GM11168 (cell line): ENCODE measurements around the gene SMARCA1.

Source experiments
- in situ Hi-C: fragments of 300-500 bp; cut with MboI; formaldehyde crosslinking; loops from one replicate; pipeline ENCODE4 v1.12.0; 2022; ENCODE audit warnings: low sequenced_read_pairs; ENCODE audit not compliant: unreplicated experiment

The SMARCA1 gene

GRCh38 chrX:129480889-129481288, 42.4 kb downstream of the SMARCA1 start:
- in situ Hi-C loops: no loop called here

GRCh38 chrX:129478516-129478915, 44.8 kb downstream of the SMARCA1 start:
- in situ Hi-C loops: no loop called here

- in situ Hi-C loops: no loop called here
Measured at GRCh38 chrX:129472116-129472515, 51.2 kb downstream of the SMARCA1 start.

GRCh38 chrX:129462707-129463106, 60.6 kb downstream of the SMARCA1 start:
- in situ Hi-C loops: no loop called here

- in situ Hi-C loops: no loop called here
Measured at GRCh38 chrX:129461801-129462456, 61.4 kb downstream of the SMARCA1 start.

GRCh38 chrX:129452523-129452922, 70.8 kb downstream of the SMARCA1 start:
- in situ Hi-C loops: no loop called here

GRCh38 chrX:129450123-129450522, 73.2 kb downstream of the SMARCA1 start:
- in situ Hi-C loops: no loop called here

- in situ Hi-C loops: no loop called here
Measured at GRCh38 chrX:129449148-129449547, 74.1 kb downstream of the SMARCA1 start.

- in situ Hi-C loops: no loop called here
Measured at GRCh38 chrX:129445436-129445835, 77.9 kb downstream of the SMARCA1 start.

GRCh38 chrX:129433945-129434344, 89.3 kb downstream of the SMARCA1 start:
- in situ Hi-C loops: no loop called here

GRCh38 chrX:129433461-129433860, 89.8 kb downstream of the SMARCA1 start:
- in situ Hi-C loops: no loop called here

- in situ Hi-C loops: no loop called here
Measured at GRCh38 chrX:129427267-129427666, 96.0 kb downstream of the SMARCA1 start.

GRCh38 chrX:129423191-129423590, 100.1 kb downstream of the SMARCA1 start:
- in situ Hi-C loops: no loop called here

- in situ Hi-C loops: no loop called here
Measured at GRCh38 chrX:129404670-129405008, 118.7 kb downstream of the SMARCA1 start.

GRCh38 chrX:129403974-129404669, 119.2 kb downstream of the SMARCA1 start:
- in situ Hi-C loops: no loop called here
